ENCODE measurements around the gene SLC37A1.

The SLC37A1 gene

DNA sequence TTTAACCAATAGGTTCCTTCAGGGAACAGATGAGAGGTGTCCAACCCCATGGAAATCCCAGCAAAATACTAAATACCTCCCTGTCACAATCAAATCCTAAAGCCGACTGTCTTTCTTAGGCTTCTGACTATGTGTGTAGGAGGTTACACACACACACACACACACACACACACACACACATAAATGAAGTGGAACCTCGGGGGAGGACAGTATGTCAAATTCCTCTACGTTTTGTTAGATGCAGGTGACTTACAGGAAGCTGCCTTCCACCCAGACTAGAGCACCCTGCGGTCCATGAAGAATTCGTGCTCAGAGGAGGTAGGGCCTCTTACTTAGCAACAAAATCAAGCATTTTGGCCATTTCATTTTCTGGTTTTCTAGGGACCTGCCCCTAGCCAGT, 34.1 kb upstream of the SLC37A1 start:
- DNase-seq: no peak

DNA sequence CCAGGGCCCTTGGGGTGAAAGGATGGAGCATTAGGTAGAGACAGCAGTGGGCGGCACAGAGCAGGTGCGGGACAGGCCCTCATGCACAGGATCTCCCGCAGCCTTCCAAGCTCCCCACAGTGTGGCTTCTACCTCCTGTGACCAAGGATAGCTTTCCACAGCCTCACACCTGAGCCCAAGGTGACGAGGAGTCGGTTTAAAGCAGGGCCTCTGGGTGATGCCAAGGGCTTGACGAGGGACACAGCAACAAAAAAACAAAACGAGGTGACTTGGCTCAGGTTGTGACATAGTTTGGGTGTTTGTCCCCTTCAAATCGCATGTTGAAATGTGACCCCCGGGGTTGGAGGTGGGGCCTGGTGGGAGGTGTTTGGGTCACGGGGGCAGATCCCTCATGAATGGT, 32.9 kb upstream of the SLC37A1 start:
- DNase-seq: no peak

GRCh38 chr21:42481169-42481568, 32.5 kb upstream of the SLC37A1 start:
- DNase-seq: no peak

DNA sequence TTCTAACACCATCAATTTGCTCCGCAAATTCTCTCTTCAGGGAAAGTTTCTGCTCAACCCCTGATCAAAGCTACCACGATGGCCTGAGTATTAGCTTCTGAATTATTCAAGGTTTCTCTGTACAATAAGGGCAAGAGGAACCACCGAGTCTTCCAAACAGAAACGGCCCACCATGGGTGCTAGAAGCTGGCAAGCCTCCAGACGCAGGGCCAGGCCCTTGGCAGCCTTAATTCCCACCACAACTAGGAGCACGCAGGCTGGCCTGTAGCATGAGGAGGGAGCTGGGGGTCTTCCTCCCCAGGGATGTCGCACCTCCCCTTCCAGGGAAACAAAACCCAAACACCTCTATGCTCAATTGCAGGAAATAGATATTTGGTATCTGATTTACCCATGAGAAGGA, 28.7 kb upstream of the SLC37A1 start:
- no peak for DNase-seq

DNA sequence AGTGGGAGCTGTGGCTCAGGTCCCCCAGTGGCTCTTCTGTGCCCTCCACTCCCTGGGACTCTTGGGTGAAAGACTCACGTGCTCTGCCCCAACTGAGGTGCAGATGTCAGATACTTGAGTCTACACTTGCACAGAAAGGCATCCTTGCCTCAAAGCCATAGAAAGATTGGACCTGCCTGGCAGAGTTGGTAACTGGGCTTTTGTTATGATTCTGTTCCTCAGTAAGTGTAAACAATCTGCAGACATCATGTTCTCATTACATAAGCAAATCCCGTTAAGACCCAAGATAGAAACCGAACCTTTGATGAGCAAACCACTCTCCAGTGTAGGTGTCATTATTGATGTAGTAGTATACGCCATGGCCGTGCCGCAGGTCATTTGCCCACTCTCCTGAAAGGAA, 27.6 kb upstream of the SLC37A1 start:
- no peak for DNase-seq

- no peak for DNase-seq
These were observed 27.1 kb upstream of the SLC37A1 start for GRCh38 chr21:42486531-42486930.

GRCh38 chr21:42489006-42489563, 24.6 kb upstream of the SLC37A1 start:
- DNase-seq: no peak

- DNase-seq: no peak
These were observed 23.7 kb upstream of the SLC37A1 start for GRCh38 chr21:42489991-42490390.

GRCh38 chr21:42490720-42491119, 22.9 kb upstream of the SLC37A1 start:
- no peak for DNase-seq

DNA sequence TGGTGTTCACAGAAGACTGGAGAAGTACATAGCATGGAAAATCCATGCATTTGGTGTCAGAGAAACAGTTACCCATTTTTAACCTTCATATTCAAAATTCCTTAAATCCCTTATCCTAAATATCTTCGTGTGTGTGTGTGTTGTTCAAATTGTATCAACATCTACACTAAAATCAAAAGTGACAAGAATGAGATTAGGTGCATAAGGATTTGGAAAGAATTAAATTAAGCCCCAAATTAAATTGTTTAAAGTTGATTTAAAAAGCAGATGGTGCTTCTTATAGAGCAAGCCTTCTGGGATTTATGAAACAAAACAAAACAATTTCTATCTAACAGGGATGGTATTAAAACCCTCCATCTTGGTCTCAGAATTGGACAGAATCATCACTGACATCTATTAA, 22.3 kb upstream of the SLC37A1 start:
- DNase-seq: no peak

GRCh38 chr21:42492201-42492600, 21.5 kb upstream of the SLC37A1 start:
- DNase-seq: no peak

DNA sequence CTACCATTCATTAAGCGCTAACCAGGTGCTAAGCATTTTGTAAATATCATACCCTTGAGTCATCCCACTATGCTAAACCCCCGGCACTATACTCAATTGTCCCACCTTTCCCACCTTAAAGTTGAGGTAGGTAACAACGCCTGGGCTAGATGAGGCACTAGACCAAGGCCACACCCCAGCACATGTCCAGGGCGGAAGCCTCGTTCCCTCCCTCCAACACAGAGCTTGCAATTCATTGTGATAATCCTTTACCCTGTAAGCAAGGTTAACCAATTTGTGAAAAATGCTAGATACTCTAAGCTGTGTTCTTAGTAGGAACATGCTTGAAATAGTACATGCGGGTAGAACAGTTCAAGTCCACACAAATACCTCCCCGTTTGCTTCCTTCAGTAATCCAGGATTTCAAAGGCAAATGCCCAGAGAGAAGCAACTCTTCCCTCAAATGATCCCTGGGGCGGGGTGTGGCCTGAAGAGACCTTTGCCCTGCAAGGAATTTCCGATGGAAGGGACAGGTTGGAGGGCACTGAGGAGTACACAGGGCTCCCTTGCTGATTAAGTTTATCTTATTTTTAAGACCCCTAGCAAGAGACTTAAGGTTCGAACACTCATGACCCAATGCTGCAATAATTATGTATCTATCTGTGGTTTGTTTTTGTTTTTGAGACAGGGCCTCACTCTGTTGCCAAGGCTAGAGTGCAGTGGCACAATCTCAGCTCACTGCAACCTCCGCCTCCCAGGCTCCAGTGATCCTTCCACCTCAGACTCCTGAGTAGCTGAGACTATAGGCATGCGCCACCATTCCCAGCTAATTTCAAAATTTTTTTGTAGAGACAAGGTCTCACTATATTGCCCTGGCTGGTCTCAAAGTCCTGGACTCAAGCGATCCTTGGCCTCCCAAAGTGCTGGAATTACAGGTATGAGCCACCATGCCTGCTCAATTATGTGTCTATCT, 20.3 kb upstream of the SLC37A1 start:
- DNase-seq: no peak

GRCh38 chr21:42495027-42495426, 18.6 kb upstream of the SLC37A1 start:
- DNase-seq: no peak

GRCh38 chr21:42495765-42496119, 17.9 kb upstream of the SLC37A1 start:
- peak; percentile 24 for DNase-seq

GRCh38 chr21:42496120-42496838, 17.4 kb upstream of the SLC37A1 start, which contains the start of gene RSPH1:
RSPH1 (minus strand) TSS chr21:42496224; CDS start chr21:42496186, 38 bp downstream.
- peak; percentile 99 for DNase-seq

- no peak for DNase-seq
These were observed 16.8 kb upstream of the SLC37A1 start for GRCh38 chr21:42496839-42497202.

DNA sequence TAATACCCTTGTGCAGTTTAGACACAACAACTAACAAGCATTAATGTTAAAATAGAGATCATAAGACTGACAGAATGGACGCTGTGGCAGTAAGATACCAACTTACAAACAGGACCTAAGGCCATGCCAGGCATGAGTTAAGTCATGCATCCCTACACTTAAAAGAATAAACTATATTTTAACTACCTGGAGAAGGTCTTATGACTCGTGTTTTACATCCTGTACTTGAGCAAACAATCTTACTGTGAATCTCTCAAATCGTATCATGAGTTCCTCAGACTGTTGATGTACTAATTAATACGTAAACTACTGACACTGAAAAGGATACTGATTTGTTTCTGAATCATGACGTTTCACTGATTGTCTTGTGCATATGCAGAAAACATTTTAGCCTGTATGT, 15.6 kb upstream of the SLC37A1 start:
- no peak for DNase-seq

DNA sequence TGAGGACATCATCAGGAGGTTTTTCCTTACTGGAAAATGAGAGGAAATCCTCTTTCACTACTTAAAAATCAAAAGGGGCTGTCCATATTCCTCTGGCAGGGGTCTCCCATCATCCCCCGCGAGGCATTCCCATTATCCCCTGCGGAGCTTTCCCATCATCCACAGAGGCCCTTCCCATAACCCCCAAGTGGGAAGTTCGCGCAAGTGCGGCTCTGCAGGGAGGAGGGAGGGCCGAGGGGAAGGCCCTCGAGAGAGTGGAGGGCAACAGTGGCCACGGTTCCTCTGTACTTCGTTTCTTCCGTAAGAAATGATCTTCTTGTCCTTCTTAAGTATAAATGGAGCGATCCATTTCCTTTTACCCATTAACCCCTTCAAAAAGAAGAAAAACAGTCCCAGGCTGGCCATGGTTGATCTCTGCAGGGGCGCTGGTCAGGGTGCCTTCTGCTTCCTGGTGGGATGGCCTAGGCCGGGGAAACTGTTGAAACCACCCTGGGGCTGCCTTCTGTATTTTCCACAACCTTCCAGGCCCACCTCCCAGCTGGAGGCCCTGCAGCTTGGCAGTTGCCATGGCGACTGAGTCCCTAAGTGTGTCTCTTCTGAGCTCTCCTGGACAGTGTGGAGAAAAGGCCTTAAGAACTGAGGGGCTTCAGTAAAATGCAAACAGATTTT, 14.1 kb upstream of the SLC37A1 start:
- no peak for DNase-seq

DNA sequence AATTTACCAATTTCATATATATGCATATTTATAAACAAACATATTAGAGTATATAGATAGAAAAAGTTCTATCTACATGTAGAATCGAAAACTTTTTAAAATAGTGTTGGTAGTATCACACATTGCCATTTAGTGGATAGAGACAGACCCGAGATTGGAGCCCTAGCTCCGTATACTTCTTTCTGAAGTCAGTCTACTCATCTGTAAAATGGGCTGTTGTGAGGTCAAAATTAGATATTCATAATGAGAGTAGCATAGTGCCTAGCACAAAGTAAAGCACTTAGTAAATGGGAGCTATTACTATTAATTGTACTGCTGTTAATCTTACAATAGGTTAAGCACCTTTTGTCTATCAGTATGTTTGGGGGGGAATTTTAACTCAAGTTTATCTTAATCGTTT, 13.4 kb upstream of the SLC37A1 start:
- DNase-seq: no peak

DNA sequence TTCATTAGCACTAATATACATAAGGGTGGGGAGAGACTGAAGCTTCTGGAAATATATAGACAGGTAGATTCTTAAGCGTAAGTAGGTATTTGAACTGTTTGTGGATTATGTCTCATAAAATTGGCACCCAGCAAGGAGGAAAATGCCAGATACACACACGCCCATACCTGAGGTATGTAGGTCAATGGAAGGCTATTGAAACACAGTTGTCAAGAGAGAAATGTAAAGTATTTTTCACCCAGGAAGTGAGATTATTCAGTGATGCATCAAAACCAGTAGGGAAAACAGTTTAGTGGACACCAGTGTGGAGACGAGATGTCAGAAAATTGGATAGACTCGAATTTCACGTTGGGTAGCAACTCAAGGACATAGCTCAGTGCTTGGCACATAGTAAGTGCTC, 12.9 kb upstream of the SLC37A1 start:
- DNase-seq: no peak

DNA sequence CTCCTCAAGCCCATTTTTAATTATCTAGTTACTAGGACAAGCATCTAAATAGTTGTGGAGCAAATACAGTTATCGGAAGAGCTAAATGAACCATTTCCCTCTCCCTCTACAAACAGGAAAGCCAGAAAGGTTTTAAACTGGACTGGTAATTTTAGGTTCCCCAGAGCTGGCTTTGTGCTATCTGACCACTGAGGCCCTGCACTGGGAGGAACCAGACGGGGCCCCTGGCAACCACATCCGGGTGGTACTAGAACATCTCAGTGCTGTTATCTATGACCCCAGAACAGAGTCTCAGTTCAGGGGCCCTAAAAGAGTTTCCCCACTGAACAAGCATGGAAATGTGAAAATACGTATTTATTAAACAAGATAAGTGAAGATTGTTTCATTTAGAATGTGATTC, 9.9 kb upstream of the SLC37A1 start:
- DNase-seq: no peak

- no peak for DNase-seq
These were observed 8.4 kb upstream of the SLC37A1 start for GRCh38 chr21:42505090-42505726.

- DNase-seq: no peak
These were observed 6.2 kb upstream of the SLC37A1 start for GRCh38 chr21:42507418-42507817.

Data from NCI-H2029 (cell line).